Rectal smooth muscle tissue (tissue), 1 donor: Measurements from ENCODE around the gene C12orf42.

Source experiments
- H3K27ac ChIP-seq: one replicate; pipeline ENCODE4 v1.7.0; 2013; ENCODE audit warnings: low read depth, low read length, inconsistent platforms
- H3K27me3 ChIP-seq: one replicate; pipeline ENCODE4 v1.7.0; 2013; ENCODE audit warnings: low read length; ENCODE audit not compliant: control insufficient read depth, insufficient read depth
- H3K36me3 ChIP-seq: one replicate; pipeline ENCODE4 v1.7.0; 2013; ENCODE audit warnings: low read length; ENCODE audit not compliant: control insufficient read depth, insufficient read depth
- H3K4me1 ChIP-seq: one replicate; pipeline ENCODE4 v1.7.0; 2013; ENCODE audit warnings: low read length; ENCODE audit not compliant: control insufficient read depth, insufficient read depth
- H3K4me3 ChIP-seq: one replicate; pipeline ENCODE4 v1.7.0; 2013; ENCODE audit warnings: low read length
- H3K9ac ChIP-seq: one replicate; pipeline ENCODE4 v1.7.0; 2013; ENCODE audit warnings: low read length

C12orf42 gene

DNA sequence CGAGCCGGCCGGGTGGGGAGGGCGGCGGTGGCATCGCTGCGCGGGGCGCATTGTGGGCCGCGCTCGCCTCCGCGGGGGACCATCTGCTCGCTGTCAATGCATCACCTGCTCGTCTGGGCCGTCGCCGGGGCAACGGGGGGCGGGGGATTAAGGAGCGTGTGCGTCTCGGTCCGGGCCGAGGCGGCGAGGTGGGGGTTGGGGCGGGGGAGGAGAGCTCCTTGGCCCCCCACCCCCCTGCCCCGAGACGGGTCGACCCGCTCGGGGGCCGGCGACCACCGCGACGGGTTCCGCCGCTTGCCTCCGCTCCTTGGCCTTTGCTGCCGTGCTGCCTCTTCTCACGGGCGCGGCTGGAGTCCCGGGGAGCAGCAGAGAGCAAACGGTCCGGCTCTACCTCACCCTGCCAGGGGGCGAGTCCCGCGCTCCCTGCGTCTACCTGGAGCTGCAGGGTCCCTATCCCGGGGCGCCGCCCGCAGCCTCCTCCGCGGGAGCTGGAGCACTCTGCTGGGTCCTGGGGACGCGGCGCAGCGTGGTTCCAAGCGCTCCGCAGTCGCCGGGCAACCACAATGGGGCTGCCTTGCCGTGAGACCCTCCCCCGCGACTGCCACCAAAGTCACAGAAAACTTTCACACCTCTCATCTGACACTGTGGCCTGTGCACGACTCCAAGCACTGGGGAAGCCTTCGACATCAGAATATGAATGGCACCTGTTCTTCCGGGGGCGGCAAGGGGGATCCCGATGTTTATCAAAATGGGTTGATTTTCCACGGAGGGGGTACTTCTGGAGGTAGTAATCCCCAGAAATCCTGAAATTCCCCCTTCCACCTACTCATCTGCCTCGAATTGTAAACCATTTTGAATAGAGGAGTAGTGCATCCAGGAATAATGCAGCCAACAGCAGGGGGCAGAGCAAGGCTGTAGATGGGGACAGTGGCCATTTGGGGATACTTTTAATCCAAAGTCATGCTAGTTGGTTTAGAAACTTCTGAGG, at the start of gene C12orf42:
C12orf42 (minus strand) TSS at position 500 of the 988 bp plus-strand sequence. CDS start 17,542 bp downstream, outside the sequence.
- Histone ChIP-seq H3K27me3 (peaks cover 7% of the 10 kb centered on the region), H3K4me1 (peaks cover 4% of the 10 kb centered on the region), H3K36me3 (no peaks in the 10 kb centered on the region), H3K27ac (no peak within 1 kb of the TSS), H3K9ac (no peak within 1 kb of the TSS), H3K4me3 (peak within 1 kb of the TSS; percentile 51)

DNA sequence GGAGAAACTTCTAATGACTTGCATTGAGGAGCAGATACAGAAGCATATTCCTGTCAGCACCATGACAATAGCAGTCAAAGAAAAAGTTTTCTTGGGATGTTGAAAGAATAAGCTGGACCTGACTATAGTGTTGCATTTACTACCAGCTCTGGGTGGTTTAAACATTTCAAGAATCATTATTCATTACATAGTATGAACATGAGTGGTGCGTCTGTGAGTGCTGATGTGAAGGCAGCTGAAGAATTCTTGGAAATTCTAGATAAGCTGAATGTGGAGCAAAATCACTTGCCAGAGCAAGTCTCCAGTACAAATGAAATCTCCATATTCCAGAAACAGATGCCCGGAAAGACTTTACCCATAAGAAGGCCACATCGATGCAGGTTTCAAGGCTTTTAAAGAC, 46.3 kb upstream of the C12orf42 start:
- Histone ChIP-seq H3K4me1 (no peaks in the 10 kb centered on the region), H3K27me3 (no peaks in the 10 kb centered on the region)

DNA sequence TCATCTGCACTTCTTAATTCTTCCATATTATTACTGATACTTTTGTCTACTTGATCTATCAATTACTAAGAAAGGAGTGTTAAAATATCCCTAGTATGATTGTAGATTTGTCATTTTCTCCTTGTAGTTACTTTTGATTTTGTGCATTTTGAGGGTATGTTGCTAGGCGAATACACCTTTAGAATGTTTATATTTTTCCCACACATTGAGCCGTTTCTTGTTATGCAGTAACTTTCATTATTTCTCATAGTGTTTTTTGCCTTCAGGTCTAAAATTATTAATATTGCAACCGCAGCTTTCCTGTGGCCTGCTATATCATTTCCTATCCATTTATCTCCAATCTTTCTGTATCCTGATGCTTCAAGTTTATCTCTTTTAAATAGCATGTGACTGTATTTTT, 44.6 kb upstream of the C12orf42 start:
- no peak overlapping the region for H3K4me3 ChIP-seq

More for the DNA sequence above, 46.3 kb upstream of the C12orf42 start:
- no peak overlapping the region for H3K9ac ChIP-seq
- H3K4me3 ChIP-seq = no peak overlapping the region
- no peaks in the 10 kb centered on the region for H3K36me3 ChIP-seq
- no peak overlapping the region for H3K27ac ChIP-seq

DNA sequence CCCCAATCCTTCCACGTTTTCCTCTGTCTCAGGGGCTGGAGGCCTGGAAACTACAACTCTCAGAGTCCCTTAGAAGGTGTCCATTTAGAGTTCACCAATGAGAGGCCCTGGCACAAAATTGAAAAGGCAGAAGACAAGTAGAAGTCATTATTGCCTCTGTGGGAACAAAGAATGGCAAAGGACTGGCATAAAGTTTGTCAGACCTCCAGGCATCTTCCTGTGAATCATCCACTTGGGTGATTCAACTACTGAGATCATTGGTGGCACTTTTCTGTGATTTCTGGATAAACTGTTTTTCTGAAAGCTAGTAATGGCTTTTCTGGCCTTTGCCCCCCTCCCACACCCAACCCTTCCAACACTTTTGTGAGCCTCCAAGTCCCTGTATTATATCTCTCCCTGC, 42.6 kb upstream of the C12orf42 start:
- Histone ChIP-seq H3K36me3 (no peaks in the 10 kb centered on the region), H3K4me1 (no peaks in the 10 kb centered on the region), H3K4me3 (no peak overlapping the region), H3K27ac (no peak overlapping the region), H3K9ac (no peak overlapping the region), H3K27me3 (no peaks in the 10 kb centered on the region)

More for the DNA sequence above, 44.6 kb upstream of the C12orf42 start:
- H3K9ac ChIP-seq = no peak overlapping the region
- H3K36me3 ChIP-seq = no peaks in the 10 kb centered on the region
- H3K4me1 ChIP-seq = no peaks in the 10 kb centered on the region
- H3K27me3 ChIP-seq = no peaks in the 10 kb centered on the region
- H3K27ac ChIP-seq = no peak overlapping the region

DNA sequence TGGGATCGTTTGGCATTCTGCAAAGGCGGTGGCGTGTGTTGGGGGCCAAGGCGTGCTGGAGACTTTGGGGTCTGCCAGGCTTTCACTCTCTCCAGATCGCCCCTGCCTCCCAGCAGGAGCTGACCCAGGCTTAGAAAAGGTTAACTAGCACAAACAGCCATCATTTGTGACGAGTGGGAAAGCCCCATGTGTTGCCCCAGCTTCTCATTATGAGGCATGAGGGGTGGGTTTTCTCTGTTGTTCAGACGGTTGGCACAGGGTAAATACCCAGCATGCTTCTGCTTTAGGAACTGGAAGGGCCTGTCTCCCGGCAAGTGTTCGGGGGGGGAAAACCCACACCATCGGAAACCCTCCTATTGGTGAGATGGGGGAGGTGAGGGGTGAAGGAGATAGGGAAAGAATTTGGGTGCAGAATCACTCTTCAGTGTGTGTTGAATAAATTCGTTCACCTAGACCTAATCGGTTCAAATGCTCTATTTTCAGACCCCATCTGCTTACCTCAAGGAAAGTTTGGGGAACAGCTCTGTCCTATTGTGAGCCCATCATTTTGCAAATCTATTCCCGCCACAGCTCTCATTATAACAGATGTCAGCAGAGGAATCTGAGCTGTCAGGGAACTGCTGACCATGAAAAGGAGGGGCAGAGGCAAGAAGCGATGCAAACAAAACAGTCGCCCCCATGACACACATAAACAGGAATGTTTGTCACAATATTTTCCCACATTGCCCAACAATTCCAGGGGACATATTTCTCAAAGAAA, 34.7 kb upstream of the C12orf42 start:
- Histone ChIP-seq H3K27ac (no peak overlapping the region), H3K4me3 (no peak overlapping the region), H3K4me1 (no peaks in the 10 kb centered on the region), H3K36me3 (no peaks in the 10 kb centered on the region), H3K9ac (no peak overlapping the region), H3K27me3 (no peaks in the 10 kb centered on the region)

DNA sequence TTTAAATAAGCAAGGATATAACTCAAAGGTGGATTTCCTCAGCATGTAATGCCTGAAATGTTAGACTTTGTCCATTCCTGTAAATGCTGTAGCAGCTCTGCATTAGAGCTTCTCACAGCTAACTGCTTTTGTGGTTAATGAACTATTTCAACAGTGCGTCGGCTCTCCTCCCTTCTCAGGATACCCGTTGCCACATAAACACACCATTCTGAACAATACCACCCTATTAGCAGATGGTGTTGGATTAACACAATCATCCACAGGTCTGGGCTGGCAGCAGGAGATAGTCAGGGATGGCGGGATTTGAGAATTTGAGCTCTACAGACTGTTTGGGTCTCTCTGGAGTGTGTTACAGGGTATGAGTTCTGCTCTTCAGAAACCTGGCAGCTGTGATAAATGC, 33.5 kb upstream of the C12orf42 start:
- Histone ChIP-seq H3K9ac (no peak overlapping the region), H3K4me1 (no peaks in the 10 kb centered on the region), H3K27ac (no peak overlapping the region), H3K36me3 (no peaks in the 10 kb centered on the region), H3K27me3 (no peaks in the 10 kb centered on the region), H3K4me3 (no peak overlapping the region)

DNA sequence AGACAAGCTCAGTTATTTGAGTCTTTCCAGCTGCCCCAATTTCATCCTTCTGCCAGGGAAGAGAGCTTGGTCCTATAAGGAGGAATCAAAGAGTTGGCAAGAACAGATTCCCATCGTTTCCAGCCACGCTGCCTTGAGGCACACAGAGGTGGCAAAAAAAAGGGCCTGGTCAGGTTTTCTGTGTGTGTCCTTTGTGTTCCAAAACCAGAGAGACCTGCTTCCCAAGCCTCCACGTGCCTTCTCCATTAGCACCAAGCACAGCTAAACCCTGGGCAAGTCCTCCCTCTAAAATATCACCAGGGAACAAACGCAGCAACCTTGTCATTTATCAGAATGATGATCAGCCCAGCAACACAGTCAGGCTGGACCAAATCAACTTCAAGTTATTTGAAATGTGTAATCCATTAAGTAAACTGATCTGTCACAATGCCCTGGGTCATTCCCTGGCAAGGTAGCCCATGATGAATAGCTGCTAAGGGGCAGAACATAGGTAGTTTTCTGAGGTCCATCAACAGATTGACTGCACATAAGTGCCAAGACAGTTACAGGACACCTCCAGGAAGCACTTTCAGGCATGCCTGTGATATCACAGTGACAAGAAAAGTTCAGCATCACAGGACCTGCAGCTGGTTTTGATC, 28.6 kb upstream of the C12orf42 start:
- Histone ChIP-seq H3K27ac (no peak overlapping the region), H3K4me3 (no peak overlapping the region), H3K27me3 (no peaks in the 10 kb centered on the region), H3K9ac (no peak overlapping the region), H3K4me1 (no peaks in the 10 kb centered on the region), H3K36me3 (no peaks in the 10 kb centered on the region)

DNA sequence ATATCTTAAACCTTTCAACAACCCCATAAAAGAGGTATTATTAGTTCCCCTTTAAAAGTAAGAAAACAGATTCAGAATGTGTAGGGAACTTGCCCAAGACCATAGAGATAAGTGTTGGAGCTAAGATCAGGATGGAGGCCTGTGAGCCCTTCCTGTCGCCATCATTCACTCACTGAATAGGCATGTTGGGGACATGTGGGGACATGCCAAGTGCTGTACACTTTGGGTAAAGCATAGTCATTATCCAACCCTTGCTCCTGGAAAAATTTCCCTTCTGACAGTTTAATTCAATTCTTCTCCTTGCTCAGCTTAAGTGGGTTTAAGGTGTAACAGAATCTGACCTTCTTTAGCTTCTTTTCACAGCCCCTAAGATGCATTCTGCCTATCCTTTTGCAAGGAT, 28.0 kb upstream of the C12orf42 start:
- Histone ChIP-seq H3K27ac (no peak overlapping the region), H3K36me3 (no peaks in the 10 kb centered on the region), H3K9ac (no peak overlapping the region), H3K27me3 (no peaks in the 10 kb centered on the region), H3K4me1 (no peaks in the 10 kb centered on the region), H3K4me3 (no peak overlapping the region)

DNA sequence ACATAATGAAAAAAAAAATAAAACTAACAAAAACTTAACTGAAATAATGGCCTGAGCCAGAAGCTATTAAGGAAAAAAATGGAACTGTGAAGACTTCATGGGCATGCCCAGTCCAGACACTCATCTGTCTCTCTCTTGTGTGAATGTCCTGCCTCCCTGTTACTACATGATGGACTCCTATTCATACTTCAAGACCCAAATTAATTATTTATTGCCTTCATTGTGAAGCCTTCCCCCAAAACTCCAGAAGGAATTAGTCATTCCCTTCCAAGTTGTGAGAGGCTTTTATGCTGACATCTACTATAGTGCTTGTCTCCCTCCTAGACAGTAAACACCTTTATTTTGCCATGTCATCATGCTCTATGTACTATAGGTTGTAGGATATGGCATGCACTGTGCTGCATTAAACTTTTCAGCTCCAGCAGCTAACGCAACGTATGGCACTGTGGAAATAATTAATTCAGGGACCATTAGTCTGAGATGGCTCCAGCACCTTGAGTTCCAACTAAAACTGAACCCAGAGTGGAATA, 25.0 kb upstream of the C12orf42 start:
- Histone ChIP-seq H3K27ac (no peak overlapping the region), H3K9ac (no peak overlapping the region), H3K36me3 (no peaks in the 10 kb centered on the region), H3K4me1 (no peaks in the 10 kb centered on the region), H3K27me3 (no peaks in the 10 kb centered on the region), H3K4me3 (no peak overlapping the region)

DNA sequence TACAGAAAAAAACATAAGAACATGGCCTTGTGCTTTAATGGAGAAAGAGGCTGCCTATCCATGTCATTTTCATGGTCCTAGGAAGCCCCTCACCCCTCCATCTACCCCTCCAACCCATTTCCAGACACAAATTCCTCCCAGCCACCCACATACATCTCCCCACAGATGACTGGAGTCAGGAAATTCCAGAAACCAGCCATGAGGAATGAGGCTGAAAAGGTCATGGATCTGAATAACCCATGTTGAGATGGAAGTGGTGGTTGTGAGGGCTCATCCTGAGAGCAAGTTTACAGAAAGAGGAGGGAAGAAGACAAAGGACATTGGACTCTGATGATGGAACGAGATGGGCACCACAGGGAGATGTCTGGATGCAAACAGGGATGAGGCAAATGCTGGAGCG, 23.9 kb upstream of the C12orf42 start:
- Histone ChIP-seq H3K36me3 (no peaks in the 10 kb centered on the region), H3K4me1 (no peaks in the 10 kb centered on the region), H3K27me3 (no peaks in the 10 kb centered on the region), H3K27ac (no peak overlapping the region), H3K9ac (no peak overlapping the region), H3K4me3 (no peak overlapping the region)

DNA sequence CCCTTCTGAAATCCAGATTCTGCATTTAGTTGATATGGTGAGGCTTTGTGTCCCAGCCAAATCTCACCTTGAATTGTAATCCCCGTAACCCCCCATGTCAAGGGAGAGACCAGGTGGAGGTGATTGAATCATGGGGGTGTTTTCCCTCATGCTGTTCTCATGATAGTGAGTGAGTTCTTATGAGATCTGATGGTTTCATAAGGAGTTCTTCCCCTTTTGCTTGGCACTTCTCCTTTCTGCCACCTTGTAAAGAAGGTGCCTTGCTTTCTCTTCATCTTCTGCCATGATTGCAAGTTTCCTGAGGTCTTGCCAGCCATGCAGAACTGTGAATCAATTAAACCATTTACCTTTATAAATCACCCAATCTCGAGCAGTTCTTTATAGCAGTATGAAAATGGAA, 23.1 kb upstream of the C12orf42 start:
- H3K27ac ChIP-seq = no peak overlapping the region
- no peak overlapping the region for H3K4me3 ChIP-seq

DNA sequence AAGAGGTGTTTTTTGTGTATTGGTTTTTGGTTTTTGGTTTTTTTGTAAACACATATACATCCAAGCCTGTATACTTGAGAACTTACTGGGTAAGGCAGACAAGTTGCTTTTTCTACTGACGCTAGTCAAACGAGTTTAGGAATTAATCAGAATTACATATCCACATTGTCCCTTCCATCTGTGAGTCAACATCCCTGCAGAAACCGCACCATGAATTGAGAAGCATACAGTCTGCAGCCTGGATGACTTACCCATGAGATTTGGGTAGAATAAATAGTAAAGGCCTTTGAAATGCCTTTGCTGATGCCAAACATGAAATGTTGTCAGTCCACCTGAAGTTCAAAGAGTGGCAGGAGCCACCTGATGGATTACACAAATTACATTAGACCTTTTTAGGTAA, 21.4 kb upstream of the C12orf42 start:
- no peak overlapping the region for H3K9ac ChIP-seq
- H3K36me3 ChIP-seq = no peaks in the 10 kb centered on the region
- no peak overlapping the region for H3K4me3 ChIP-seq
- H3K27me3 ChIP-seq = no peaks in the 10 kb centered on the region
- H3K4me1 ChIP-seq = no peaks in the 10 kb centered on the region
- H3K27ac ChIP-seq = no peak overlapping the region

More for the DNA sequence above, 23.1 kb upstream of the C12orf42 start:
- Histone ChIP-seq H3K9ac (no peak overlapping the region), H3K27me3 (no peaks in the 10 kb centered on the region), H3K4me1 (no peaks in the 10 kb centered on the region), H3K36me3 (no peaks in the 10 kb centered on the region)
